ENCODE measurements around the gene TMEM204.

DNA sequence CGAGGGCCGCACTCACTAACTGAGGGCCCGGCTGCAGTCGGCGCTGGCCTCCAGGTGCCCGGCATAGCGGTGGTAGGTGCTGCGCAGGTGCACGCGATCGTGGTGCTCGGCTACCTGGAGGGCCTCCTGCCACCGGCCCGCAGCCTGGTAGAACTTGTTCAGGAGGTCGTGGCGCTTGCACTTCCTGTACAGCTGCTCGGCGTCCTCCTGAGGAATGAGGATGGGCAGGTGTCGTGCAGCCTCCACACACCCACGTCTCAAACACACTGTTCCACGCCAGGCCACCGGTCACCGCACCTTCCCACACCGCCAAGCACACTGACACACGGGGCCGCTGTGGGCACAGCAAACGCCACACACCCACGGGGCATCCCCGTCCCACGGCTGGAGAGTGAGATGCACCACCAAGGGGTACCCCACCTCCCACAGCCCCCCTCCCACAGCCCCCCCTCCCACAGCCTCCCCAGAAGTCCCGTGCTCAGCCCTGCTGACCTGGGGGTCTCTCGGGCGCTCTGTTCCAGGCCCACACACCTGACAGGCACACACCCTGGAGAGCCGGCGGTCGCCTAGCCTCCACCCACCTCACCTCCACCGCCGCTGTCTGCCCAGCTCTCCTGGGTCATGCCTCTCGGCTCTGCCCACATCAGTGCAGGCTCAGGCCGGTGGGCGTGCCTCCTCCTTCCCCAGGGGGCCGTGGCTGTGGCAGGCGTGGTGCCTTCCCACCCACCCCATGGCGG is 7.4 kb upstream of the TMEM204 start:
- TF ChIP-seq, protein P1, sequence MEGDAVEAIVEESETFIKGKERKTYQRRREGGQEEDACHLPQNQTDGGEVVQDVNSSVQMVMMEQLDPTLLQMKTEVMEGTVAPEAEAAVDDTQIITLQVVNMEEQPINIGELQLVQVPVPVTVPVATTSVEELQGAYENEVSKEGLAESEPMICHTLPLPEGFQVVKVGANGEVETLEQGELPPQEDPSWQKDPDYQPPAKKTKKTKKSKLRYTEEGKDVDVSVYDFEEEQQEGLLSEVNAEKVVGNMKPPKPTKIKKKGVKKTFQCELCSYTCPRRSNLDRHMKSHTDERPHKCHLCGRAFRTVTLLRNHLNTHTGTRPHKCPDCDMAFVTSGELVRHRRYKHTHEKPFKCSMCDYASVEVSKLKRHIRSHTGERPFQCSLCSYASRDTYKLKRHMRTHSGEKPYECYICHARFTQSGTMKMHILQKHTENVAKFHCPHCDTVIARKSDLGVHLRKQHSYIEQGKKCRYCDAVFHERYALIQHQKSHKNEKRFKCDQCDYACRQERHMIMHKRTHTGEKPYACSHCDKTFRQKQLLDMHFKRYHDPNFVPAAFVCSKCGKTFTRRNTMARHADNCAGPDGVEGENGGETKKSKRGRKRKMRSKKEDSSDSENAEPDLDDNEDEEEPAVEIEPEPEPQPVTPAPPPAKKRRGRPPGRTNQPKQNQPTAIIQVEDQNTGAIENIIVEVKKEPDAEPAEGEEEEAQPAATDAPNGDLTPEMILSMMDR (conservative IDR thresholded peaks at IDR 0.05 in 1 of 2, IDR thresholded peaks at IDR 0.05 in 1 of 2; ENCODE audit: extremely low read depth in 1 of 2, insufficient read depth in 1 of 2, low read depth in 1 of 2, low read length in 2 of 2): no peak
- TF ChIP-seq EZH2 (IDR thresholded peaks at IDR 0.05; ENCODE audit: borderline replicate concordance, low read length): no peak

Measured in mammary epithelial cell (primary cell).